NB4 (cell line): ENCODE data around the gene C11orf68.

Experiments used
- DNase-seq: peaks from one replicate; pipeline ENCODE4 v3.0.0; 2010; ENCODE audit warnings: low read depth
- H3K4me3 ChIP-seq: one replicate; pipeline ENCODE4 v1.5.1; 2011; ENCODE audit warnings: mild to moderate bottlenecking, low read depth, low read length, moderate library complexity
- MYC ChIP-seq: IDR thresholded peaks from 2 replicates; pipeline ENCODE4 v1.6.1; 2011; ENCODE audit warnings: low read depth, low read length
- POLR2A ChIP-seq: IDR thresholded peaks from 2 replicates; pipeline ENCODE4 v1.6.1; 2011; ENCODE audit warnings: mild to moderate bottlenecking; ENCODE audit not compliant: insufficient read length; ENCODE audit errors: extremely low read depth
- TF ChIP-seq, protein P1 (sequence below): IDR thresholded peaks from 2 replicates; pipeline ENCODE4 v1.6.1; 2011; ENCODE audit warnings: low read depth, low read length
- TF ChIP-seq, protein P2 (sequence below): IDR thresholded peaks from one replicate; pipeline ENCODE4 v1.5.1; 2012; ENCODE audit warnings: low read depth, low read length

C11orf68 gene

DNA sequence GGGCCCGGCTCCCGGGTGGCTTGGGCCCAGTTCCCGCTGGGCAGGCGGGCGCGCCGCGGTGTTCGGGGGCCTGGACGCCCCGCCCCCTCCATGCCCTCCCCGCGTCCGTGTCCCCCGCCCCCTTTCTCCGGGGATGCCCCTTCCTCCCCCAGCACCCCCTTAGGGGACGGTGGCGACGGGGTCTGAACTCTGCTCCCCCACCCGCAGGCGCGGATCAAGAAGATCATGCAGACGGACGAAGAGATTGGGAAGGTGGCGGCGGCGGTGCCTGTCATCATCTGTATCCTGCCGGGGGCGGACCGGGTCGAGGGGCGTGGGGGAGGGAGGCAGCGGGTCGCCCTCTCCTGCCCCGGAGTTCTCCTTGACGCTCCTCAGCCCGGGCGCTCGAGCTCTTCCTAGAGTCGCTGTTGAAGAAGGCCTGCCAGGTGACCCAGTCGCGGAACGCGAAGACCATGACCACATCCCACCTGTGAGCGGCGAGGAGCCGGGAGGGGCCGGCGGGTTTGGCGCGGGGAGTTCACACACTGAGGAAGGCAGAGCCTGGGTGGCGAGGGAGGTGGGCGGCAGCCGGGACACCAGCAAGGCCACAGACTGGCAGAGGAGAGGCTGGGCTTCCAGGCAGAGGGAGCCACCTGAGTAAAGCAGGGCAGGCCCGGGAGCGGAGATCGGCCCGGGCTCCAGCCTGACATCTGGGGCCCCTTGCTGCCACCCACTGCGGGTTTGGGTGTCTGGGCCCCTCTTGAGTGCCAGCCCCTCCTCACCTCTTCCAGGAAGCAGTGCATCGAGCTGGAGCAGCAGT is 910 bp upstream of the C11orf68 start:
- DNase-seq: peak; percentile 63
- H3K4me3 ChIP-seq: peak overlapping the region; percentile 63
- no peak for TF ChIP-seq MYC

DNA sequence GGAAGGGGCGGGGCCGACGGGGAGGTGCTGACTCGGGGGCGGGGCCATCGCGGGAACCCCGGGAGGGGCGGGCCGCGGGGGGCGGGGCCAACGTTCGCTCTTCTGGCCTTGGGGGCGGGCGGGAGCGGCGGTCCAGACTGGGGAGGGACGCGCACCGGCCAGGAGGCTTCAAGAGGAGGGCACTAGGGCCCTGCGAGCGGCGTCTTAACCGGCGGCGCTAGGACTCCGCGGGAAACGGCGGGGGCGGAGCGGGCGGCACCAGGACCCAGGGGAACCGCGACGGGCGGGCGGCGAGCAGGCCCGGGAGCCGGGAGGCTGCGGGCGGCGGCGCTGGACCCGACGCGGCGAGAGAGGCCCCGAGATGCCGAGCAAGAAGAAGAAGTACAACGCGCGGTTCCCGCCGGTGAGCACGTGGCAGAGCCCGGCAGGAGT is 295 bp upstream of the C11orf68 start, which contains the start of gene DRAP1:
TSS of gene DRAP1 (plus strand) at position 286 of the 432 bp plus-strand sequence. CDS start at position 362, 76 bp downstream.
- peak; percentile 99 for DNase-seq
- H3K4me3 ChIP-seq: peak within 1 kb of the TSS; percentile 89
- peak; percentile 89 for TF ChIP-seq MYC
- TF ChIP-seq, protein P1, sequence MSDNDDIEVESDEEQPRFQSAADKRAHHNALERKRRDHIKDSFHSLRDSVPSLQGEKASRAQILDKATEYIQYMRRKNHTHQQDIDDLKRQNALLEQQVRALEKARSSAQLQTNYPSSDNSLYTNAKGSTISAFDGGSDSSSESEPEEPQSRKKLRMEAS: peak; percentile 80
- TF ChIP-seq, protein P2, sequence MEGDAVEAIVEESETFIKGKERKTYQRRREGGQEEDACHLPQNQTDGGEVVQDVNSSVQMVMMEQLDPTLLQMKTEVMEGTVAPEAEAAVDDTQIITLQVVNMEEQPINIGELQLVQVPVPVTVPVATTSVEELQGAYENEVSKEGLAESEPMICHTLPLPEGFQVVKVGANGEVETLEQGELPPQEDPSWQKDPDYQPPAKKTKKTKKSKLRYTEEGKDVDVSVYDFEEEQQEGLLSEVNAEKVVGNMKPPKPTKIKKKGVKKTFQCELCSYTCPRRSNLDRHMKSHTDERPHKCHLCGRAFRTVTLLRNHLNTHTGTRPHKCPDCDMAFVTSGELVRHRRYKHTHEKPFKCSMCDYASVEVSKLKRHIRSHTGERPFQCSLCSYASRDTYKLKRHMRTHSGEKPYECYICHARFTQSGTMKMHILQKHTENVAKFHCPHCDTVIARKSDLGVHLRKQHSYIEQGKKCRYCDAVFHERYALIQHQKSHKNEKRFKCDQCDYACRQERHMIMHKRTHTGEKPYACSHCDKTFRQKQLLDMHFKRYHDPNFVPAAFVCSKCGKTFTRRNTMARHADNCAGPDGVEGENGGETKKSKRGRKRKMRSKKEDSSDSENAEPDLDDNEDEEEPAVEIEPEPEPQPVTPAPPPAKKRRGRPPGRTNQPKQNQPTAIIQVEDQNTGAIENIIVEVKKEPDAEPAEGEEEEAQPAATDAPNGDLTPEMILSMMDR: no peak

DNA sequence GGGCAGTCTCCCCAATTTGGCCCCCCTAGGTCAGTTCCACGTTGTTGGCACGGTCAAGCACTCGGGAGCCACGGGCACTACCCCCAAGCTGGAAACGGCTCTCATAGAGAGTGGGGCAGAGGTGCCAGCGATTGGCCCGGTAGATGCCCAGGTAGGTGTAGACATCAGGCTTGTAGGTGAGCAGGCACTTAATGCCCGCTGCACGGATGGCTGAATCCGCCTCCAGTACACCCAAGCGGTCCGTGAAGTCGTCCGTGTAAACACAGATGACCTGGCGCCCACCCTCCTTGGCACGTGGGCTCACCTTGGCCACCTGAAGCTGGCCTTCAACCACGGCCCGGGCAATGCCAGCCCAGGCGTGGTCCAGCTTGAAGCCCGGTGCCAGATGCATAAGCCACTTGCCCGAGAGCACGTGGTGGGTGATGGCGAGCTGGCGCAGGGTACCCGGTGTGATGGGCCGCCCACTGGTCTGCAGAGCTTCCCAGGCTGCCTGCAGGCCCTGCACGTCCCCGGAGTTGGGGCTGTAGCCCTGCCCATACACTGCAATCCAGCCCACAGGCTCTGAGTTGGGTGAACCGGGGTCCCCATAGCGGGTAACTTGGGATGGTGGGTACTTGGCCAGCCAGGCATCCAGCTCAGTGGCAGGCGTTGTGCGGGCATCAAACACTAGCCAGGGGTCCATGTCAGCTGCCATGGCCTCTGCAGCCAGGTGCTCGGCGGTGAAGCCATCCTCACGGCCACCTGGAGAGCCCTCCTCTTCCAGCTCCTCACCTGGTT is 1.2 kb downstream of the C11orf68 start:
- no peak for DNase-seq
- TF ChIP-seq MYC (no peak), POLR2A (no peak)
- TF ChIP-seq, protein P2: no peak
- TF ChIP-seq, protein P1: no peak

DNA sequence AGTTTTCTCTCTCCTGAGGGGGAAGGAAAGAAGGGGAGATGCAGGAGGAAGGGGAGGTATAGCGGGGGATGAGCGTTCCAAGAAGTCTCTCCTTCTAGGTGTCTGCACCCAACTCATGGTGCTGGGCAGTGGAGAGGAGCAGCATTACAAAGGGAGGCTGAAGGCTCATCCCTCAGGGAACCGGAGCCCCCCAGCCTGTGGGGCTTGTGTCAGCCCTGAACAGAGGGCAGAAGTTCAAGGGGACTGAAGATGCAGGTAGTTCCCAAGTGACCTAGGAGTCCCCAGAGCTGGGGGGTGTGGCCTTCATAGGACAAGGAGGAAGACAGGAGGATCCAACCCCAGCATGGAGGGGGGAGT is 1.8 kb downstream of the C11orf68 start:
- DNase-seq: no peak
- TF ChIP-seq MYC: no peak
- TF ChIP-seq, protein P2: no peak
- no peak for TF ChIP-seq POLR2A
- TF ChIP-seq, protein P1: no peak
- no peak overlapping the region for H3K4me3 ChIP-seq

More for the DNA sequence above, 1.2 kb downstream of the C11orf68 start:
- H3K4me3 ChIP-seq: peak overlapping the region; percentile 89

DNA sequence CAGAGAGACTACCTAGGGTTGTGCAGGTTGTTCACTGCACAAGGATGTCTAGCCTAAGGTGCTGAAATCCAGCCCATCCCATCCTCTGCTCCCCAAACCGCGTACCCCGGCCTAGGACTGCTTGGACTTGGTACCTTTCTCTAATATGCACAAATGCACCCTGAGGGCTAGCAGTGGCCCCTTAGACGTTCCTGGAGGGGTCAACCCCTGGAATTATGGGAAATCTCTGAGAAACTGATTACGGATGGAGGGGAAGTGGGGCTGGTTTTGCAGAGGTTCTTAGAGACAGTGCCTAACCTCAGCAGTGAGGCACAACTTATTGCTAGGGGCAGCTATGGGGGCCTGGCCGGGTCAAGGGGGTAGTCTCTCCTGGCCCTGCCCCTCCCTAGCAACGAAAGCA is 2.5 kb downstream of the C11orf68 start:
- no peak for DNase-seq
- TF ChIP-seq, protein P1: no peak
- TF ChIP-seq, protein P2: no peak
- no peak for TF ChIP-seq MYC
- no peak for TF ChIP-seq POLR2A
- H3K4me3 ChIP-seq: no peak overlapping the region

DNA sequence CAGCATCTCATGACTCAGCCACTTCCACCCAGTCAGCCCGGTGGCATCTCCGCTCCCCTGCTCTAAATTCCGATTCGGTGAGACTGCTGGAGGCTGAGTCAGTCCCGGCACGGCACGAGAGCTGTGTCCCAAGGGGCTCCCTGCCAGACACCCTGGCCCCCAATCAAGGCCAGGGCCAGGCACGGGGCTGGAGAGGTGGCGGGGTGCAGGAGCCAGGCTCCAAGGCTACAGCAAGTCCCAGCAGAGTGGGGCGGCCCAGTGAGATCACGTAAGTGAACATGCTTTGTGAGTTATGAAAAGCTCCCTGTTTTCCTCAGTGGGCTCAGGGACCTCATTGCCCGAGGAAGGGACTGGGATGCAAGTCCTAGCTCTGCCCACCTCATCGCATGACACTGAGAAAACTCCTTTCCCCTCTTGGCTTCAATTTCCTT is 3.0 kb downstream of the C11orf68 start:
- peak; percentile 96 for DNase-seq
- H3K4me3 ChIP-seq: peak overlapping the region; percentile 9
- TF ChIP-seq, protein P1: peak; percentile 24; the same call in 1 of the 2 replicates
- no peak for TF ChIP-seq POLR2A
